ENCODE results near the gene TMEM222.
"Not testable (repeated sequence)": the region's sequence is repeated elsewhere in the genome, so short reads cannot be mapped to it uniquely, and the experiment has no call there.

The TMEM222 gene

DNA sequence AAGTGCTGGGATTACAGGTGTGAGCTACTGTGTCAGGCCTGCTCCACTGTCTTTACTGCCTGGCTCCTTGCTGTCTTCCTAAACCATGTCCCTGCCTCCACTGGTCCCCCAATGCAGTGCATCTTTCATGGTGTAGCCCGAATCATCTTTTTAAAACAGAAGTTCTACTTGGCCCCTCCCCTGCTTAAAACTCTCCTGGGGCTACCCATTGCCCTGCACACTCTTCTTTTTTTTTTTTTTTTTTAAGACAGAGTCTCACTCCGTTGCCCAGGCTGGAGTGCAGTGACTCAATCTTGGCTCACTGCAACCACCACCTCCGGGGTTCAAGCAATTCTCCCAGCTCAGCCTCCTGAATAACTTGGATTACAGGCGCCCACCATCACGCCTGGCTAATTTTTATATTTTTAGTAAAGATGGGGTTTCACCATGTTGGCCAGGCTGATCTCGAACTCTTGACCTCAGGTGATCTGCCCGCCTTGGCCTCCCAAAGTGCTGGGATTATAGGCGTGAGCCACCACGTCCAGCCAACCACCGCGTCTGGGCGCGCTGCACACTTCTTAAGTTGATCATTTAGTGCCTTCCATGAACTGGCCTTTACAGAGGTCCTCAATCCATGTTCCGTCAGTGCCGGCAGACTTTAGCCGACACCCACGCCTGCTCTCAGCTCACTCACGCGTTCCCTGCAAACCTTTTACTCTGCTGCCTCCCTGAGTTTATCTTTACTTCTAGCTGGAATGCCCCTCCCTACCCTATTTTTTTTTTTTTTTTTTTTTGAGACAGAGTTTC, 50.3 kb downstream of the TMEM222 start:
- H3K27ac Mint-ChIP-seq: peak overlapping the region; percentile 69
- peak; percentile 34 for ATAC-seq
- no peaks in the 10 kb centered on the region for H3K36me3 Mint-ChIP-seq
- H3K4me1 Mint-ChIP-seq: peaks cover 42% of the 10 kb centered on the region
- no peaks in the 10 kb centered on the region for H3K9me3 Mint-ChIP-seq
- H3K27me3 Mint-ChIP-seq: no peaks in the 10 kb centered on the region
- H3K4me3 Mint-ChIP-seq: no peak overlapping the region

DNA sequence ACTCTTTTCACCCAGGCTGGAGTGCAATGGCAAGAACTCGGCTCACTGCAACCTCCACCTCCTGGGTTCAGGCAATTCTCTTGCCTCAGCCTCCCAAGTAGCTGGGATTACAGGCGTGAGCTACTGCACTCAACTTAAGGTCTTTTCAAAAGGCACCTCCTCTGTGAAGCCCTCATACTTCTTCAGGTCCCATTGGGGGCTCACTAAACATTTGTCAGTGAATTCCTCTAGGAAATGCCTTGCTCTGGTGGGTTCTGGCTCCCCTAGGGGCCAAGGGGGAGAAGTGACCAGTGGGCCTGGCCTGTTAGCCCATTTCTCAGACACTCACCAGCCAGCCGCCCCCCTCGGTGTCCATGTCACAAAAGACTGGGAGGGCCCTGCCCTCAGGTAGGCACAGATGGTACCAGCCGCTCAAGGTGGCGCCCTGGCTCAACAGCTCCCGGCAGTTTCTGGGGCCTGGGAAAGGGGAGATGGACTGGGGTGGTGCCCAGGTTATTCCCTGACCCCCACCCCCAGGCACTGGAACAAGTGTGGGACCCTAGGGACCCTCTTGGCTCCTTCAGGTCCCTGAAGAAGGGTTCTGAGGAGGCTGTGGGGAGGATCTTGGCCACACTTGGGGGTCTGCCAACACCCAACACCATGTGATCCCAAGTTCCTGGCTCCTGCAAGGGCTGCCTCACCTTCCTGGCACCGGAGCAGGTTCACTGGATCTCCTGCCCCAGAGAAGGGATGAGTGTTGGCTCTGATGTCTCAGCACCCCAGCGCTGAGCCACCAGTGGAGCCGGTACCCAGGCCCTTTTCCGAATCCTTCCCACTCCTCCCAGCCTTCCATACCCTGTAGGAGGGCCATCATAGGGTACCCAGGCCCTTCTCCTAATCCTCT, 51.1 kb downstream of the TMEM222 start:
- no peak overlapping the region for H3K4me3 Mint-ChIP-seq
- no peaks in the 10 kb centered on the region for H3K27me3 Mint-ChIP-seq
- H3K36me3 Mint-ChIP-seq: no peaks in the 10 kb centered on the region
- no peak for ATAC-seq
- H3K27ac Mint-ChIP-seq: peak overlapping the region; percentile 69
- H3K4me1 Mint-ChIP-seq: peaks cover 38% of the 10 kb centered on the region
- no peaks in the 10 kb centered on the region for H3K9me3 Mint-ChIP-seq

DNA sequence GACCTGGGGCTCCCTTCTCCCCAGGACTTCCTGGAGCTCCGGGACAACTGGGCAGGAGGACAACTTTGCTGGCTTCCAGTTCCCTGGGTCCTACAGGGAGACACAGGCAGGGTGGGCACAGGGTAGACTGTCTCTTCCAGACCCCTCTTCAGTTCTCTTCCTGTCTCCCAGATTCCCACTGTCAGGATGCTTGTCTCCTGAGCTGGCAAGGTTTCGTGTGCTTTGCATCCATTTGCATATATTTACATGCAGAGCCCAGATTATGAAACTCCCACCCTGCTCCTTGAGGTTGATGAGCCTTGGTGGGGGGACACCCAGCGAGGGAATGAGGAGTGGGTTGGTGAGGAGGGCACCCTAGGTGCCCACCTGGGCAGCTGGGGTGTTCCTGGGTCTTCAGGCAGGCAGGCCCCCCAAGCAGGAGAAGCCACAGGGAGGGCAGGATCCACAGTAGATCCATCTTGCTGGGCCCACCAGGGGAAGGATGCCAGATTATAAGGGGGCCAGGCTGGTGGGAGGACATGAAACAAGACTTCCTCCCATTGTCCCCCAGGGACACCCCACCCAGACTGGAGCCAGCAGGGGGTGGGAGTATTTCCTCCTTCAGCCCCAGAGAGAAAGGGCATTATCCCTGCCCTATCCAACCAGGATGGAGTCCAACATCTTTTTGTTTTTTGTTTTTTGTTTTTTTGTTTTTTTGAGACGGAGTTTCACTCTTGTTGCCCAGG, 52.6 kb downstream of the TMEM222 start, which contains the start of gene FCN3:
Gene FCN3, minus strand, starts transcription at position 463 of the 725 bp plus-strand sequence. Its CDS starts 6 bp downstream, at position 457.
- Mint-ChIP-seq H3K27ac (no peak within 1 kb of the TSS), H3K4me1 (peaks cover 27% of the 10 kb centered on the region), H3K4me3 (no peak within 1 kb of the TSS), H3K36me3 (no peaks in the 10 kb centered on the region), H3K9me3 (no peaks in the 10 kb centered on the region), H3K27me3 (no peaks in the 10 kb centered on the region)
- ATAC-seq: no peak

DNA sequence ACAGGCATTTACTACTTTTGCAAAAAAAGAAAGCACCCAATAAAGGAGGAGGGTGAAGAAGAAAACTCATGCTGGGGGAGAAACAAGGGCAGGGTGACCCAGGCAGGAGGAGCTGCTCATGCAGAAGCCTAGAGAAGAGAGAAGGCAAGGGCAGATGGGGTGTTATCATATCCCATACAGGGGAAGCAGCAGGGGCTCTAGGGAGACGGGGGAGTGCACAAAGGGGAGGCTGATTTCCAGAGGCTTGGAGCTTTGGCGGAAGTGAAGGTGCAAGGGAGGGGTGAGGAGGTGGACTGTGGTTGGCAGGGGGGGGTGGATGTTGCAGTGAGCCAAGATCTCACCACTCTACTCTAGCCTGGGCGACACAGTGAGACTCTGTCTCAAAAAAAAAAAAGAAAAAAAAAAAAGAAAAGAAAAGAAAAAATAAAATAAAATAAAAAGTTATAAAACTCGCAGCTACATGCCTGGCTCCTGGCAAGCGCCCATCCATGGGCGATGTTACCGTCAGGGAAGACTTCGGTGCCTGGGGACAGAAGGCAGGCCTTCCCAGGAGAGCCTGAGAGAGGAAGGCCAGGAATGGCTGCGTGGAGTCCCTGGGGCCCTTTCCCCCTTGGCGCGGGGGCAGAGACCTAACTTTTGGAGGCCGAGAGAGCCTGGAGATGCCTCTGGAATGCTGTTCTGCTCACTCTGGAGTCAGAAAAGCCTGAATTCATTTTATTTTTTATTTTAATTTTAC, 56.0 kb downstream of the TMEM222 start:
- no peak overlapping the region for H3K27ac Mint-ChIP-seq
- no peaks in the 10 kb centered on the region for H3K27me3 Mint-ChIP-seq
- no peak overlapping the region for H3K4me3 Mint-ChIP-seq
- ATAC-seq: no peak
- peaks cover 14% of the 10 kb centered on the region for H3K4me1 Mint-ChIP-seq
- no peaks in the 10 kb centered on the region for H3K9me3 Mint-ChIP-seq
- H3K36me3 Mint-ChIP-seq: no peaks in the 10 kb centered on the region

DNA sequence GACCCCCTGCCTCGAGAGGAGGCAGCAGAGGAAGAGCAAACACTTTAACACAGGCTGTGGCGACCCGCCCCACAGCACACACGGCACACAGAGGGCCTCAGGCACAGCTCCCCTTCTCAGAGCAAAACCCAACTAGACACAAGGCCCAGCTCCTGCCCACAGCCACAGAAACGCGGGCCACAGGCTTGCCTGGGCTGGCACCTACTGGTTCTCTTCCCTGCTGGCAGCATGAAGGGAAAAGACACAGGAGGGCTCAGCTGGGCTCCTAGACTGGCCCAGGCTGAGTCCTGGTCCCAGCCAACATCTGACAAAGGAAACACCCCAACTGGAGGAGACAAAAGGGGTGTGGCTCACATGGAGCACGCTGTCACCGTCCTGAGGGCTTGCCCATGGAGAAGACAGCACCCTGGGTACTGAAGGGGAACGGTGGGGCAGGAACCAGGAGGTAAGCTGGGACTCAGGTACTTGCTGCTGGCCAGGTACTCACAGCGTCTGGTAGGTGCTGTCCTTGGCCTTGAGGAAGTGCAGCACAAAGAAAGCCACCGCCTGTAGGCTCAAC, 57.7 kb downstream of the TMEM222 start:
- Mint-ChIP-seq H3K9me3 (no peaks in the 10 kb centered on the region), H3K4me1 (peaks cover 10% of the 10 kb centered on the region), H3K27me3 (no peaks in the 10 kb centered on the region), H3K27ac (no peak overlapping the region), H3K36me3 (no peaks in the 10 kb centered on the region), H3K4me3 (no peak overlapping the region)
- no peak for ATAC-seq

DNA sequence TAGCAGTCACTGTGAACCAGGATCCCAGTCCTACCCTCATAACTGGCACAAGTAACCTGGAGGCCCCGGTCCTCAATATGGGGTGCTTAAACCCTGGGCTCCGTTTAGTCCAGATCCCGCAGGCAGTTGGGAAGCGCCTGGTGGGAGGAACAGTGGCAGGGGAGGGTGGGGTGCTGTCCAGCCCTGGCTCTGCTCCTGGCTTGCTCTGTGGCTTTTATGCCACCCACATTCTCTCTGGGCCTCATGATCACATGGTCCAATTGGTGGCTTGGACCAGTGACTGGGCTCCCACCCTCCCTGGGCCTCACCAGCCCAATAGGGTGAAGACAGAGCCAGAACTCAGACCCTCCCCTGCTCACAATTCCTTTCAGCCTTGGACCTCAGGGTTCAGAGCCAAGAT, 58.3 kb downstream of the TMEM222 start:
- Mint-ChIP-seq H3K36me3 (no peaks in the 10 kb centered on the region), H3K9me3 (no peaks in the 10 kb centered on the region), H3K4me3 (no peak overlapping the region), H3K4me1 (peaks cover 8% of the 10 kb centered on the region), H3K27me3 (no peaks in the 10 kb centered on the region), H3K27ac (no peak overlapping the region)
- peak; percentile 9 for ATAC-seq

DNA sequence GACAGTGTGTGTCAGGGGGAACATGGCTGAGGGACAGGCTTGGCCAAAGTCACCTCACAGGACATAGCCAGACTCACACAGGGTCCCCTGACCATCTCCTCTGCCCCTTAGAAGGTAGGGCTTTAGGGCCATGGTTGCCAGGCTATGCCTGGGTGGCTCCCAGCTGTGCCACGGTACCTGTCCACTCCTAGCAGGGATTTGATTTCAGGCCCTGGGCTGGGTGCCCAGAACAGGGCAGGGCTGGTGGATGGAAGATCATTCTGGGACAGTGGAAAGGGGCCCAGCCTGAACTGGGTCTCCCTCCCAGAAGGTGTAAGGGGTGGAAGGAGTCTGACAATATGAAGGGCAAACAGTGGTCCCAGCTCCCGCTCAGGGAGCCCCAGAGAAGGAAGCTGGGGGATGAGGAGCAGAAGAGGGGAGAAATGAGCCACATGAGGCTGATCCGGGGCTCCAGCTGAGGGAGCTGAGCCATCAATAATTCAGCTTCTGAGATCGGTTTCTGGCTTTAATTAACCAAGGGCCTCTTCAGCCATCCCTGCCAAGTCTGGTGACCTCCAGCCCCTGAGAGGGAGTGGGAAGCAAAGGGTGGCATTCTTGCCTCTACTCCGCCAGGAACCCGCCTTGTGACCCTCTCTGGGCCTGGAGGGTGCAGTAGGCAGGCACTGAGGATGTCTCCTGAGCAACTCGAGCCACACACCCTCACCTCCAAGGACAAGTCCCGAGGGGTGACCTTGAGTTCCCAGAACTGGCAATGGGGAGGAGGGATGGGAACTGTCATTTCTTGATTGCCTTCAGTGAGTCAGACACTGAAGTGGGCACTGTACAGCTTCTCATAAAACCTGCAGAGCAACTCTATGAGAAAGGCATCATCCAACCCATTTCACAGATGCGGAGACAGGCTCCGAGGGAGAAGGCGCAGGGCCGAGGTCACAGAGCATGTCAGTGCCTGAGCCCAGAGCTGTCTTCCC, 59.1 kb downstream of the TMEM222 start:
- peak overlapping the region; percentile 36 for H3K27ac Mint-ChIP-seq
- H3K4me3 Mint-ChIP-seq: no peak overlapping the region
- no peaks in the 10 kb centered on the region for H3K9me3 Mint-ChIP-seq
- H3K4me1 Mint-ChIP-seq: peaks cover 8% of the 10 kb centered on the region
- ATAC-seq: no peak
- no peaks in the 10 kb centered on the region for H3K27me3 Mint-ChIP-seq
- no peaks in the 10 kb centered on the region for H3K36me3 Mint-ChIP-seq

DNA sequence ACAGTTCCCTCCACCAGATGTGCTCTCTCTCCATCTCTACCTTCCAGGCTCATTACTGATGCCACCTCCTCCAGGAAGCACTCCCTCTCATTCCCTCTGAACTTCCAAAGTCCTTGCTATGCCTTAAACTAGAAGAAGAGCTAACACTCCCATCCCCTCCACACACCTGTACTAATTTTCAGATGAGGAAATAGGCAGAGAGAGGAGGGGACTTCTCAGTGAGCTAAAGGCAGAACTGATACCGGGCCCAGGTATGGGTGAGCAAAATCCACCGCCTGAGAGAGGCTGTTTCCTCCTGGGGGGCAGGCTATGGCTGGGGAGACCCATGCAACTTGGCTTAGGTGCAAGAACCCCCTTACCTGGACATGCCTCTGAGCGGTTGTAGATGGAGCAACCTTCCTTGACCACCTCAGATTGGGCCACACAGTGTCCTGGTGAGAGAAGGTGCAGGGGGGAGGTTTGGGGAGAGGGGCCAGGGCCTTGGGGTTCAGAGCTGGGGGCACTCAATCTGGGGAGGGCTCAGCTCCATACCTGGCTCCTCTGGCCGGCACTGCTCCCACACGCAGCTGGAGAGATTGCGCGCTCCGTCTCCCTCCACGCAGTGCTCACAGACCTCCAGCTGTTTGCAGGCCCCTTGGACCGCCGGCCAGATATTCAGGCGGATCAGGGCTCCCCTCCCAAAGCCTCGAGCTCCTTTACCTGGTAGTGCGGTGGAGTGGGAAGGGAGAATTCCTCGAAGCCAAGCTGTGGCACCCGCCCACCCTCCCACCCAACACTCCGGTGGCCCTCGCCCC, 60.2 kb downstream of the TMEM222 start:
- Mint-ChIP-seq H3K9me3 (no peaks in the 10 kb centered on the region), H3K27ac (peak overlapping the region; percentile 11), H3K4me1 (peaks cover 8% of the 10 kb centered on the region), H3K36me3 (no peaks in the 10 kb centered on the region), H3K4me3 (no peak overlapping the region), H3K27me3 (no peaks in the 10 kb centered on the region)
- peak; percentile 68 for ATAC-seq

DNA sequence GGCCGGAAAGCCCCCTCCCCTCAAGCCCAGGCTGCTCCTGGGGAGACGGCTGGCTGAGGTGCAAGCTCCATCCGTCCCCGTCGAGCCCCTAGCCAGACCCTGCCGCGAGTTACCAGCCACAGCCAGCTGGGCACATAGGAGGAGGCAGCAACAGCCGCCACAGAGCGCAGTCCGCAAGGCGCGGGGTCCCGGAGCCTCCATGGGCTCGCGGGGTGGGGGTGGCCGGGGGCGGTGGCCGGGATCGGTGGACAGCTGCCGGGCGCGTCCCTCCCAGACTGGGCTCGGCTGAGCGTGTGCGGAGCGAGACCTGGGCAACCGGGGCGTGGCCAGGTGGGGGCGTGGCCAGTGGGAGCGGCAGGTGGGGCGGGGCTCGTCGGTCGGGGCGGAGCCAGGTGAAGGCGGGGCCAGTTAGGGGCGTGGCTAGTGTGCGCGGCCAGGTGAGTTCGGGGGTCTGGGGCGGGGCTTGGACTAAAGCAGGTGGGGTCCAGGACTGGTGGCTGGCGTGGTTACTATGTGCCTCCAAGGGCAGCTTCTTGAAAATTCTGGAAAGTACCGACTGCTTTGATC, 61.2 kb downstream of the TMEM222 start, which contains the start of gene CD164L2:
Gene CD164L2, minus strand, starts transcription at position 295 of the 567 bp plus-strand sequence. Its CDS starts 94 bp downstream, at position 201.
- no peaks in the 10 kb centered on the region for H3K27me3 Mint-ChIP-seq
- H3K4me1 Mint-ChIP-seq: peaks cover 8% of the 10 kb centered on the region
- no peak within 1 kb of the TSS for H3K4me3 Mint-ChIP-seq
- H3K36me3 Mint-ChIP-seq: no peaks in the 10 kb centered on the region
- H3K27ac Mint-ChIP-seq: peak within 1 kb of the TSS; percentile 11
- ATAC-seq: no peak
- H3K9me3 Mint-ChIP-seq: no peaks in the 10 kb centered on the region

DNA sequence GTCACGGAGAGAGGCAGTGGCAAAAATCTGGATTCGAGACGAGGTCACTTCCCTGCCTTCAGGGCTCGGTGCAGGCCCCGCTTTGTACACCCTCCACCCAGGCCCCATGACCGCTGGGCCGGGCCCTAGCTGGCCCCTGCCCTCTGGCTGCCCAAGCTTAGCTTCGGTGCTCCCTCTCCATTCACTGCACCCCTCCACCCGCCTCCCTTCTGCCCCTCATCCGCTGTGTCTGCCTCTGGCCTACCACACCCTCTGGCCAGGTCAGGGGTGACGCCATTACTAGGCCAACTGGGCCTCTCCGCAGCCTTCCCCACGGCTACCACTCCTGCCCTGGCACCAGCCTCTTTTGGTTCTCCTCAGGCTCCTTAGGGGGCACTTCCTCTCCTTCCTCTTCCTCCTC, 61.7 kb downstream of the TMEM222 start:
- no peaks in the 10 kb centered on the region for H3K27me3 Mint-ChIP-seq
- H3K27ac Mint-ChIP-seq: no peak overlapping the region
- no peak for ATAC-seq

DNA sequence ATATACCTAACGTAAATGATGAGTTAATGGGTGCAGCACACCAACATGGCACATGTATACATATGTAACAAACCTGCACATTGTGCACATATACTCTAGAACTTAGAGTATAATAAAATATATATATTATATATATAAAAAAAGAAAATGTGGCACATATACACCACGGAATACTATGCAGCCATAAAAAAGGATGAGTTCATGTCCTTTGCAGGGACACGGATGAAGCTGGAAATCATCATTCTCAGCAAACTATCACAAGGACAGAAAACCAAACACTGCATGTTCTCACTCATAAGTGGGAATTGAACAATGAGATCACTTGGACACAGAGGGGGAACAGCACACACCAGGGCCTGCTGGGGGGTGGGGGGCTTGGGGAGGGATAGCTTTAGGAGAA, 62.8 kb downstream of the TMEM222 start:
- not testable (repeated sequence) for H3K36me3 Mint-ChIP-seq, H3K27ac Mint-ChIP-seq, H3K4me3 Mint-ChIP-seq, H3K27me3 Mint-ChIP-seq, ATAC-seq, H3K9me3 Mint-ChIP-seq
- peaks cover 13% of the 10 kb centered on the region for H3K4me1 Mint-ChIP-seq

More for the DNA sequence above, 61.7 kb downstream of the TMEM222 start:
- Mint-ChIP-seq H3K9me3 (no peaks in the 10 kb centered on the region), H3K36me3 (no peaks in the 10 kb centered on the region), H3K4me3 (no peak overlapping the region), H3K4me1 (peaks cover 12% of the 10 kb centered on the region)
